Activated T-cell treated with anti-CD3 and anti-CD28 coated beads, Interleukin-2, amount 50 U/mL, for 1 hour (primary cell): Measurements from ENCODE around the gene LRRC17.
"Not testable (repeated sequence)": the region's sequence is repeated elsewhere in the genome, so short reads cannot be mapped to it uniquely, and the experiment has no call there.

Experiments
- DNase-seq: peaks from one replicate; pipeline ENCODE4 v3.0.0-alpha.2; 2020

LRRC17 gene

GRCh38 chr7:102897856-102898531, 14.8 kb upstream of the LRRC17 start:
- DNase-seq: no peak

- no peak for DNase-seq
These were observed 14.3 kb upstream of the LRRC17 start for GRCh38 chr7:102898532-102898859.

- DNase-seq: not testable (repeated sequence)
These were observed 10.7 kb upstream of the LRRC17 start for GRCh38 chr7:102902052-102902451.

GRCh38 chr7:102903576-102903975, 9.2 kb upstream of the LRRC17 start:
- not testable (repeated sequence) for DNase-seq

- DNase-seq: no peak
These were observed 4.1 kb upstream of the LRRC17 start for GRCh38 chr7:102908676-102909075.

- DNase-seq: no peak
These were observed 1.0 kb downstream of the LRRC17 start for GRCh38 chr7:102913826-102914225.

GRCh38 chr7:102914585-102914984, 1.8 kb downstream of the LRRC17 start:
- no peak for DNase-seq

- DNase-seq: no peak
These were observed 3.6 kb downstream of the LRRC17 start for GRCh38 chr7:102916426-102916825.

- no peak for DNase-seq
These were observed 4.1 kb downstream of the LRRC17 start for GRCh38 chr7:102916881-102917280.

- no peak for DNase-seq
These were observed 4.9 kb downstream of the LRRC17 start for GRCh38 chr7:102917436-102918353.

GRCh38 chr7:102918845-102919244, 6.0 kb downstream of the LRRC17 start:
- DNase-seq: no peak

- no peak for DNase-seq
These were observed 13.4 kb downstream of the LRRC17 start for GRCh38 chr7:102925976-102926782.

GRCh38 chr7:102926783-102927140, 14.0 kb downstream of the LRRC17 start:
- DNase-seq: no peak

- no peak for DNase-seq
These were observed 14.6 kb downstream of the LRRC17 start for GRCh38 chr7:102927312-102927933.

GRCh38 chr7:102931757-102932156, 19.0 kb downstream of the LRRC17 start:
- no peak for DNase-seq

GRCh38 chr7:102933763-102934162, 21.0 kb downstream of the LRRC17 start:
- DNase-seq: no peak

- DNase-seq: no peak
These were observed 21.4 kb downstream of the LRRC17 start for GRCh38 chr7:102934239-102934638.

- DNase-seq: no peak
These were observed 21.9 kb downstream of the LRRC17 start for GRCh38 chr7:102934701-102935100.

GRCh38 chr7:102935450-102936115, 22.8 kb downstream of the LRRC17 start:
- no peak for DNase-seq

GRCh38 chr7:102938679-102939078, 25.9 kb downstream of the LRRC17 start:
- DNase-seq: no peak

GRCh38 chr7:102942181-102942866, 29.5 kb downstream of the LRRC17 start:
- DNase-seq: no peak

- no peak for DNase-seq
These were observed 30.1 kb downstream of the LRRC17 start for GRCh38 chr7:102942868-102943267.
